Left colon (tissue), 2 donors: ENCODE results near the gene TBC1D20. TPM values are rescaled to one million over a fixed set of nuclear protein-coding genes. Genes with fewer than 3 reads are reported as not detected.

Source experiments
- ATAC-seq: fragments of 200-7000 bp; cut with Tn5 transposase; one replicate; pipeline ENCODE4 v1.9.1; 2020; ENCODE audit warnings: mild to moderate bottlenecking, moderate library complexity
- DNase-seq, 2 donors: peaks; one replicate each; pipeline ENCODE4 v3.0.0-alpha.2; 2020
- intact Hi-C, 2 donors: fragments of 100-400 bp; cut with DNase I in 1 of 2; cut with micrococcal nuclease in 1 of 2; formaldehyde crosslinking; loops; one replicate each; pipeline versions ENCODE4 v1.11.2 to v1.14.0; 2022; cut with DNase I, micrococcal nuclease
- total RNA-seq, 2 donors: library from RNA; stranded (reverse); fragmentation: NEBNext Ultra II Directional; extraction: Animal tissue kit (Norgen Biotek cat#: 25700); gene quantifications; one replicate each; pipeline ENCODE4 v1.2.1, GENCODE V29; 2021
- donor health status: DM: no; HTN: no; CAD: no.
- donor health status: DM: yes; HTN: yes; CAD: no.

TBC1D20 gene
- total RNA-seq, 2 donors from 2014 or later: 29.0 to 32.3 TPM

DNA sequence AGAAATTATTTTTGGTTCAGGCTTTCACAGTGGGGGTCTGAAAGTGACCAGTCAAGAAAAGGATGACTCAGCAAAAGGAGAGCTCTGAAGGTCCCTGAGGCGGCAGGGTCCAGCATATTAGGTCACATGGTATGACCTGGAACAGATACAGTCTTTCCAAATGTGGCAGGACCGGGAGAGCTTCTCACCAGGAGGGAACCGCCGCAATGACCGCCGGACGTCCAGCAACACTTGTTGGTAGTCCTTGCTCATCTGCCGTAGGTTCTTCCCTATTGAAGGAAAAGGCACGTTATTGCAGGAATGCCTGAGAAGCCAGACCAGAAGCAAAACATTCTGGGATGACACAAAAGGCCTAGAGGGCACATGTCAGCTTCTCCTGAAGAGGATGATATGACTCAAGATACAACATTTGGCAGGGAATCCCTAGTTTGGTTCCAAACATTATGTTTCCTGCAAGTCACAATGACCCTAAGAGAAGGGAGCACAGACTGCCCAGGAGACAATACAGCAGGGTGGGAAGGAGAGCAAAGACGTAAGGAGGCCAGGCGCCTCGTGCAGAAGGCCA, 17.4 kb downstream of the TBC1D20 start:
- no peak for ATAC-seq
- intact Hi-C loops: no loop called here

DNA sequence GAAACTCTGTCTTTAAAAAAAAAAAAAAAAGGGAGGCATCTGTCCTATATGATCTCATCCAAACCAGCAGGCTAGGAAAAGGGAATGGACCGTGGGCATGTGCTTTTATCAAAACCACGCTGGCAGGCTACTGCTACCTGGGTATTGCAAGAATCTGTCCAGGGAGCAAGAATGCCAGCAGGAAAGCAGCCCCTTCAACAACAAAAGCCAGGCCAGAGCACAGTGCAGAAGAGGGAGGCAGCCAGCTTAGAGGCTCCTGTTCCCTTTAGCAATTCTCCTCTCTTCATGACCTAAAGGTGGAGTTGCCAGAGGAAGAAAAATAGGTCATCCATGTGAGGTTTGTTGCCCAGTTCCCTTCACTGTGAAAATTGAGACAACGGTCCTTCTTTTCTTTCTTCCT, 18.2 kb downstream of the TBC1D20 start:
- DNase-seq (no peak), ATAC-seq (peak; percentile 28)
- intact Hi-C loops: no loop called here

More for the DNA sequence above, 17.4 kb downstream of the TBC1D20 start:
- no peak for DNase-seq

DNA sequence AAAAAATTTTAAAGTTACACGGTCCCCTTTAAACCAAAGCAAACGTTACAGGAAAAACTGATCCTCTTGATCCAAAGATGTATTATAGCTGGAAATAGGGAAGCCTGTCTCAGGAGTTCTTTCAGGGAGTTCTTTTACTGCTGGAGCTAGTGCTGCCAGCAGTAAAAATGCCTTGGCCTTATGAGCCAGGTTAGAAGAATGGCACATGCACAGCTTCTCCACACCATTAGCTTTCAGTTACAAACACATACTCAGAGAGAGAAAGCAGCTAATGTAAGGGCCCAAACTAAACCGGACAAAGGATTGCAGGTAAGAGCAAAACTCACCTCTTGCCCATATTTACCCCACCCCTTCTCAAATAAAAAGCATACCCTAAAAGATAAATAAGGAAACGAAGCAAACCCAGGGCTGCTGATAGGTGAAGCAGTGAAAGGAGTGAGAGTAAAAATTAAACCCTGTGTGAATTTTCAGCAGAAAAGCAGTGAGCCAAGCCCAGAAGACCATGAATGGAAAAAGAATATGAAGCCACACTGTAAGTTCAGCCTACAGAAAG, 19.0 kb downstream of the TBC1D20 start:
- intact Hi-C loops: no loop called here
- peak; percentile 76 for ATAC-seq
- DNase-seq: no peak

DNA sequence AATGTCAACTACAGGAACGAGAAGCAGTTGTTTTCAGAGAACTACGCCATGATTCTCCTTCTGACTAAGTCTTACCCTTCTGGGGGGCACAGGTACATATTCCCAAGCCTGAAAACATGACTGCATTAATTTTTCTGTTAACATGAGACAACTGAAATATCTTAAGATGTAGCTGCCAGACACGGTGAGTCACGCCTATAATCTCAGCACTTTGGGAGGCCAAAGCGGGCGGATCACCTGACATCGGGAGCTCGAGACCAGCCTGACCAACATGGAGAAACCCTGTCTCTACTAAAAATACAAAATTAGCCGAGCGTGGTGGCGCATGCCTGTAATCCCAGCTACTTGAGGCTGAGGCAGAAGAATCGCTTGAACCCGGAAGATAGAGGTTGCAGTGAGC, 21.7 kb downstream of the TBC1D20 start:
- ATAC-seq (no peak), DNase-seq (no peak)

DNA sequence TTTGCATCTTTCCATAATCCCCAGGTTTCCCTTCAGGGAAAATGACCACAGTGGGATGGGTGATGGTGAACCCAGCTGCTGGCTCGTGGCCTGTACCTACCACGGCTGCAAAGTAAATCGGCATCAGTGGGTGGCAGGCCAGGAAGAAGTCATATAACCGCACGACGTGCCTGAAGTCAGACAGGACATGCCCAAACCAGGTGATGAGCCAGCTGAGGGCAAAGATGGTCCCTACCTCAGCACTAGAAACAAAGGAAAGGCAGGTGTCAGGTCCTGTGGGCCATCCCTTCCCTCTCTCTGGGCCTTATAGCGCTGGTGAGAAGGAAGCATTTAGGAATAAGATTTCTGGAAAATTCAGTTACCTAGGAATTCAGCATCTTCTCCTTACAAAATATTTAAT, 22.2 kb downstream of the TBC1D20 start:
- intact Hi-C loops: no loop called here
- no peak for DNase-seq
- ATAC-seq: no peak

More for the DNA sequence above, 21.7 kb downstream of the TBC1D20 start:
- intact Hi-C loops: no loop called here

DNA sequence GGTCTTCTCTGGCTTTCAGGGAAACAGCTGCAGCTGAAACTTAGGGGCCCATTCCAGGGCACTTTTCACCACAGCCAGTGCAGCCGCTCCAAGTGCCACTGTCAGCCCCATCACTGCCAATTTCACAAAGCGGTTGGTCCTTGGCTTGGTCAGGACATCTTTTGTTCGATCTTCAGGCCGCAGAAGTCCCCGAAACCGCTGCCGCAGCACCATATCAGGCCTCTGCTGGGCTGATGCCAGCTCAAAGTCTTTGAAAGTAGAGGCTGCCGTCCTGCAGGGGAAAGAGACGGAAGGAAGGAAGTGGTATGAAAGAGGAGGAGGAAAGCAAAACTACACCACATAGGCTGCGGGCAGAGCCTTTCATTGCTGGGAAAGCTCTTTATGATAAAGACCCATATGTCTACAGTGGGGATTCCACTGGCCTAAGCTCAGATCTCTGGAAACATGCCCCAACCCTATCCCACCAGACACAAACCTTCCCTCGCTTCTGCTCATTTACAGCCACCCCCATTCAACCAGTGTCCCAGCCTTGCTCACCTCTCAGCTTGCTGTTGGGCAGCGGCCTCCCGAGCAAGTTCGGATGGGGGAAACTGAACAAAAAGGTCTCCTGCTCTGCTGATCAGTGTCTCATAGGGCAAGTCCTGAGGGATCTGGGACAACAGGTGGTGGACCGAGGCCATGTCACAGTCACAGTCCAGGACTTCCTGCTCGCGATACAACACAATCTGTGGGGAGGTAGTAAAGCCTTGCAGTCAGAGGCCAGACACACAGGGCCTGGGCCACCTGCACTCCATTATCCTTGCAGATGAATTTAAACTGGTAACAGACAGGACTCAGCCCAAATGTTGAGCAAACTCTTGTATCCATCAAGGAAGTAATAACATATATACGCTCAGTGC, 23.5 kb downstream of the TBC1D20 start:
- no peak for ATAC-seq
- intact Hi-C loops: no loop called here
- peak in 1 of 2 donors; percentile 47 for DNase-seq

DNA sequence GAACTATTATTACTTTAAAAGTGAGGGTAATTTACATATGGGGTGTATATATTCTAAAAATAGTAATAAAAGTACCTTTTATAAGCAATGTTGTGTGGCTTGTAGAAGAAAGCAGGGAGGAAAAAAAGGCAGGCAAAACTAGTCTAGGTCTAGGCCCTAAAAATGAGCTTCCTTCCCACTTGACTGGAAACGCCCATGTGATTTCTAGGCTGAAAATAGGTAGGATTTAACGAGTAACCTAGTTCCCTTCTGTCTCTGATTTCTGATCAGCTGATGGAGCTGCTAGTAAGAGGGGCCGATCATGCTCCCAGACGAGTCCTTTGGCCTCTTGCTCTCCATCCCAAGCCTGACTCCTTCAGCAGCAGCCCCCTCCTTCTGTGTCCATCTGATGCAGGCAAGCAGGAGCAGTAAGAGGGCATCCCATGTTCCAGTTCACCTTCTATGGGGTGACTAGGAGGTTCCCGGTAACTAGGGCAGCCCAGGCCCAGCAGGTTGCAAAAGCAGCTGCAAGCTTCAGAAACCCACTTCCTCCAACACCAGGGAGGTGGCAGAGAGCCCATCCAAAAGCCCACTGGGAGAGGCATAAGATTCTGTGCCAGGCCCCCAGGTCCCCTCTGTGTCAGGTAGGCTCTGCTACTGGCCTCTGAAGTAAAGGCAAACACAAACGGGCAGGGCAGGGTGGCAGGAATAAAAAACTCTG, 24.4 kb downstream of the TBC1D20 start:
- no peak for DNase-seq
- ATAC-seq: no peak
- intact Hi-C loops: no loop called here

DNA sequence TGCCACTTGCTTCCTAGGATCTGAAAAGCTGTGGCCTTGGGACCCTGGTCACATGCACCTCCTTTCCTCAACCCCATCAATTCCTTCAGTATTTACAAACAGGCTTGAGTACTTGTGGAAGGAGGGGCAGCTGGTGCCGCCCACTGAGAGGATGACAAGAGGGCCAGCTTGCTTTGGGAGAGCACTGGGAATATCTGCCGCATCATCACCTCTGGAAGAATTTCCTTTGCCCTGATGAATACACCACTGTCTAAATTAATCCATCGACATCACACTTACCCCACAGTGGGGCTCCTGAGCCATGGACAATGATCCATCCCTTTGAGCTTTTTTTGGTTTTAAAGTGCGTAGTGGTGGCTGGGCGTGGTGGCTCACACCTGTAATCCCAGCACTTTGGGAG, 25.9 kb downstream of the TBC1D20 start:
- intact Hi-C loops: no loop called here
- no peak for DNase-seq
- ATAC-seq: no peak

DNA sequence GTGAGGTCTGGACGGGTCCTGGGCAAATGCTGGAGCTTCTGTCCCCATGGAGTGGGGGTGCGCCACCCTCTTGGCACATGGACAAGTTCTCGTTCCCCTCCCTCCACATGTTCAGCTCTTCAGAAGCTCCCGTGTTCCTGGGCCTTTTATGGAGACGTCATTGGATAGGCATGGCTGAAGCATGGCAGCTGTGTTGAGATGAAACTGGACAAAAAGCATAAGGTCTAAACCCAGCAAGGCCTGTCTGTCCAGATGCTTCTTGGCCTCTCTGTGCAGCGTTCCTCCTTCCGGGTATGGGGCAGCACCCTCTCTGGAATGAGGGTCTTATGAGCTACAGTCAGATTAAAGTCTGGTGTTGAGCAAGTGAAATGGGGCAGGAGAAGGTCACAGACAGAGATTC, 26.8 kb downstream of the TBC1D20 start:
- intact Hi-C loops: no loop called here
- no peak for ATAC-seq
- DNase-seq: no peak

DNA sequence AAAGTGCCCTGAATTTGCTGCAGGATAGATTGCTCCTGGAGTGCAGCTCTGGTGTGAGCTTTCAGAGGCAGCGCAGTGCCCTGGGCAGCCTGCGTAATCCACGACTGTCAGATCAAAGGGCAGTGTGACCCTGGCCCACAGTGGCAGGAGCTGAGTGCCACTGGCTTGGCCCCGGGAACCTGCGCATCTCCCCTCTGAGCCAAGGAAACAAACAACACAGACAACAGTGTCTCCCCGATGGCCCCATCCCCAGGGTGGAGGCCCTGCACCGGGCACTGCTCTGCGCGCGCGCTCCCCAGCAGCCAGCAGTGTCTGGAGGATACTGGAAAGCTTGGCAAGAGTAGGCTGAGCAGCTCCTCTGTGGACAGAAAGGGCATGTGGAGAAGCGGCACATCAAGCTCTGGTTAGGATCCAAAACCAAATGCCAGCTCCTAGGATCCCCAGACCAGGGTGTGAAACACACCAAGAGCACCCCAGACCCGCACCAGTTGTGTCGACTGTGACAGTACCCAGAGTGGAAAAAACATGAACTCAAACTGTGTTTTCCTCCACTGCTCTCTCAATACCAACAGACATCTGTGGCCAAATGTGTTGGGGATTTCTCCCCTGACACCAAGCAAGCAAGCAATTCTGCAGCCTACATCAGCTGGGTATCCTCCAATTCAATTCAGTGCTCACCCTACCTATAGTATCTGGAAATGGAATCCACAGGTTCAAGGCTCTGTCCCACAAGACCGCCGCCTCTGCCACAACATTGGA, 27.5 kb downstream of the TBC1D20 start:
- intact Hi-C loops: no loop called here
- ATAC-seq (no peak), DNase-seq (no peak)

DNA sequence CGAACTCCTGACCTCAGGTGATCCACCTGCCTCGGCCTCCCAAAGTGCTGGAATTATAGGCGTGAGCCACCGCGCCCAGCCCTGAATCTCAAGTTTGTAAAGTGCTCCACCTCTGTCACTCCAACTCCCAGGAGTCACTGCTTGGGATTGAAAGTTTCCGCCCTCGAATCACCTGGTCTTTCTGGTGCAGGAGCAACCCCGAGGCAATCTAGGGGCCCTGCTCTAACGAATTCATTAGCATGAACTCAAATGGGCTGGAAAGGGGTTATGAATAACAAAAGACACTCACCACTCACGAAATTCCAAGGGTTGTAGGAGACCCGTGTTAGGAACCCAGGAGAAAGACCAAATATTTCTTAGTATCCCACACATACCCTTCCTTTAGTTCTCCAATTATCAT, 28.1 kb downstream of the TBC1D20 start:
- no peak for DNase-seq
- intact Hi-C loops: no loop called here
- no peak for ATAC-seq

DNA sequence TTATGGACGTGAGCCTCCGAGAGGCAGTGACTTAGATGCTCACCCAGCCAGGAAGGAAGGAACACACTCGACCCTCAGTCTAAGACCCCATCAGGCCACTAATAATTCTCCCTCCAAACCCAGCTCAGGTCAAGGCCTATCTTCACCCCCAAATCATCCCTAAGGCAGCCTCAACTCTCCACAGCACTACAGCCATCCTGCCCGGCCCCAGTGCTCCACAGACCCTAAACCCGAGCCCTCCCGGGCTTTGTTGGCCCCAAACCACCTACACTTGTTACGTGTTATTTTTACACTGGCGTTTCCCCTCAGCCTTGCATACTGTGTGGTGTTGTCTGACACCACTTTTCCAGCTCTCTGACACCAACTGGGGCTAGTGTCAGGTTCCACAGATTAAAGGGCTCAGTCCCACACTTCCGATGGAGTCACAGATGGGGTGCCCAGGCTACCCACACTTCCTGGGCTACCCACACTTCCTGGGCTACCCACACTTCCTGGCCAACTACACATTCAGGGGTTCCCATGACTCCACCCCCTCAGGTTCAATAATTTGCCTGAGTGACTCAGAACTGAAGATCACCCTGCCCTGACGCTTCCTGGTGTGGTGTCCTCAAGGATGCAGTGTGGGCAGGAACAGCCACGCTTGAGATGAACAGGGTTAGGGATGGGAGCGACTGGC, 28.9 kb downstream of the TBC1D20 start:
- peak; percentile 32 for ATAC-seq
- DNase-seq: no peak
- intact Hi-C loops: no loop called here

DNA sequence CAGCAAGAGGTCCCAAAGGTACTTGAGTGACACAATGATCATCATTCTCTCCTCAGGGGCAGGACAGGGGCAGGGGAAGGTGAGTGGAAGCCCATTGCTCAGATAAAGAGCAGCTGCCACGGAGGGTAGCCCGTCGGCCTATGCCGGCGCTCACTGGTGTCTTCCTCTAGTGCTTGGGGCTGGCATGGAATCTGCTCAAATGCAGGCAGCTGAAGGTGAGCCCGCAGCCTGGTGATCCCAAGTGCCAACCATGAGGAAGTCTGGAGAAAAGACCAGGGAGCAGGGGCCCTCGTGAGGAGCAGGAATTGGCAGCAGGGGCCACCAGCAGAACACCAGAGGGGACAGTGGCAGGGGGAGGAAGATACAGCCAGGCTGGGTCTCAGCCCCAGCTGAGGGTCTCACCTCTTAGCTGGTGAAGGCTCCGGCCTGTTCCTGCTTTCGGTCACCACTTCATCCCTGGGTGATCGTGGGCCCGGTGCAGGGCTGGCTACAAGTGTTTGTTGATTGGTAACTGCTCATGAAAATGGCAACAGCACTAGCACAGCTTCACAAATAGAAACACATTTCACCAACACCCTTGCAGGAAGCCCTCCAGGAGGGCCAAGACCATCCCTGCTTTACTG, 29.5 kb downstream of the TBC1D20 start:
- ATAC-seq (no peak), DNase-seq (no peak)
- intact Hi-C loops: no loop called here

DNA sequence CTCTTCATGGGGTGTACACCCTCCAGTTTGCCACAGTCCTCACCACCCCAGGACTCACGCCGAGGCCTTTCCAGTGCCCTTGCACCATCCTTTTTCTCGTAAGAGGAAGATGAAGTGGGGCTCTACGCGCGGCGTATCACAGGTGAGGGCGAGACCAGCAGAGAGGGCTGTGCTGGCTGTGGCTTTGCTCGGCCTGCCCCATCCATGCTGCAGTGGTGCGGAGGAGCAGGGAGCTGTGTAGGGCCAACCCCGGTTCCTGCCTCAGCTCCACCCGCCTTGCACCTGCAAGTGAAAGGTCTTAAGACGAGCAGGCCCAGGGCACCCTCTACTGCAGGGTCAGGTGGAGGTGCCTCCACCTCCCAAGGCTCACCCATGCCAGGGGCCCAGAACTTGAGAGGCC, 30.1 kb downstream of the TBC1D20 start:
- DNase-seq (no peak), ATAC-seq (no peak)
- intact Hi-C loops: no loop called here

DNA sequence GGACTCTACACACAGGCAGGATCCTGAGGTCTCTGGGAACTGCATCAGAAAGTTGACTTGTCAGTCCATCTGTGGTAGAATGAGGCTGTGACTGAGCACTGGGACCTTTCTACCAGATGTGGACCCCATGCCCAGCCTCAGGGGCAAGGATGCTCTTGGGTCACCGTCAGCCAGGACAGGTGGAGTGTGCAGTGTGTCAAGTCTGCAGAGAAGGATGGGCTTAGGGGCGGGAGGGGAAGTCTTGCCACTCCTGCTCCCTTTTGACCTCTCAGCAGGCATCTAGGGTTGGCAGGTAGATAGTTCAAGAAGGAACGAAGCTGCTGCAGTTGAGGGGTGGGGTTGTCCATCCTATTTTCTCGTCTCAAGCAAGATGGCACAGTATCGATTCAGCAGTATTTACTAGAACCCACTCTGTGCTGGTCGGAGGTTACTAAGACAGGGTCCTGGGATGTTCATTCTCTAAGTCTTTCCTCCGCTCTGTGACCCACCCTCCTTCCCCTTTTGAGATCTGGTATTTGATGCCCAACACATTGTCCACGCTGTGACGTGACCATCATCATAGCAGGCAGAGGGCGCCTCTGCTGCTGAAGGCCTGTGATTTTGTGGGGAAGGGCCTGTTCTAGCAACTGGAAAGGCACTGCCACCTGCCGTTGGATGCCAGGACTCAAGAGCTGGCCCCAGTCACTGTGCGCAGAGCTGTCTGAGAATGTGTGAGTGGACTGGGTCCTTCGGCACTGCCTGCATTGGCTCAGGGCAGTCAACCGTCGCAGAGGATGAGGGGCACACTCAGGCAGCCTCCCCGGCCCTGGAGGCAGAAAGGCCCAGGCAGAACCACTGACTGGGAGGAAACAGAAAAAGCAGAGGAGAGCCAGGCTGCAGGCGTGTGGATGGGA, 31.1 kb downstream of the TBC1D20 start:
- intact Hi-C loops: no loop called here
- peak; percentile 78 for ATAC-seq
- DNase-seq: peak; percentile 61 to 70

DNA sequence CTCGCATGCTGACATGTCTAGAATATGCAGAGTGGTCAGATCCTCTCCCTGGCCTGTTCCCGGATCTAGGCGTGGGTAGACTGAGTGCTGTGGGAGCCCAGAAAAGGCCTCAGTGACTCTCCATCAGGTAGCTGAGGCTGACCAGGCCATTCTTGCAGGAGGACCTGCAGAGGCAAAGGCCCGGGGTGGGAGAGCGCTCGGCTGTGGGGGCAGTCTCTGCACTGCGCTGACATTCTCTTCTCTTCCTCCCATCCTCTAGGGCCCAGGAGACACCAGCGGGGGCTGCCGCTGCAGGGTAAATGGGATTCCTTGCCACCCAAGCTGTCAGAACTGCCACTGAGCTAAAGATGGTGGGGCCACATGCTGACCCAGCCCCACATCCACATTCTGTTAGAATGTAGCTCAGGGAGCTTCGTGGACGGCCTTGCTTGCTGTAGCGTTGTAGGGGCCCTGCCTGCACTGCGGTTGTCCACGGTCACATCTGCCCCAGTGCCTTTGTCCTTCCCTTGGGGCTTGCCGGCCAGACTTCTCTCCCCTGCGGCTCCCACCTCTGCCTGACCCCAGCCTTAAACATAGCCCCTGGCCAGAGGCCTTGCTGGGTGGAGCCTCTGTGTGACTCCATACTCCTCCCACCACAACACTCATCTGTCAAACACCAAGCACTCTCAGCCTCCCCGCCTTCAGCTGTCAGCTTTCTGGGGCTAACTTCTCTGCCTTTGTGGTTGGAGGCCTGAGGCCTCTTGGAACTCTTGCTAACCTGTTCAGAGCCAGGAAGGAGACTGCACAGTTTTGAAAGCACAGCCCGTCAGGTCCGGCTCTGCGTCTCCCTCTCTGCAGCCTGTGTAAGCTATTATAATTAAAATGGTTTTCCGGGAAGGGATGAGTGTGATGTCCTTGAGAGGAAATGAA, 32.0 kb downstream of the TBC1D20 start:
- DNase-seq: no peak
- intact Hi-C loops: no loop called here
- no peak for ATAC-seq
